ENCODE measurements around the gene HGF. TPM values are rescaled to one million over a fixed set of nuclear protein-coding genes. Genes with fewer than 3 reads are reported as not detected.

The HGF gene
- total RNA-seq, 2 experiments from 2014 or later: not detected

- peaks cover 9% of the 10 kb centered on the region in 2 experiments for H3K9me3 ChIP-seq (ENCODE audit: control insufficient read depth in 1 of 2, insufficient read depth in 1 of 2, low read length in 2 of 2)
- no peaks in the 10 kb centered on the region for H3K4me1 Mint-ChIP-seq (ENCODE audit: low read depth)
- intact Hi-C loops (cut with DNase I, micrococcal nuclease): no loop called here
- no peak overlapping the region for H3K4me3 Mint-ChIP-seq
- ATAC-seq (ENCODE audit: poor library complexity) (no peak), DNase-seq (no peak)
- ChIA-PET CTCF (no interaction called here), POLR2A (no interaction called here)
- H3K4me3 ChIP-seq (ENCODE audit: low read length): no peak overlapping the region
- no peaks in the 10 kb centered on the region for H3K36me3 Mint-ChIP-seq (ENCODE audit: low read depth)
- no peak overlapping the region for H3K27ac ChIP-seq (ENCODE audit: low read depth in 1 of 2, low read length in 2 of 2)
- peaks cover 10% of the 10 kb centered on the region for H3K9me3 Mint-ChIP-seq
- no peaks in the 10 kb centered on the region for H3K27me3 ChIP-seq (ENCODE audit: control insufficient read depth in 1 of 2, insufficient read depth in 2 of 2, low read length in 2 of 2)
- H3K4me1 ChIP-seq (ENCODE audit: insufficient read depth, low read length): no peaks in the 10 kb centered on the region
- no peak overlapping the region for H3K27ac Mint-ChIP-seq
- TF ChIP-seq CTCF (IDR thresholded peaks at IDR 0.05): no peak
- H3K36me3 ChIP-seq (ENCODE audit: insufficient read depth, low read length): no peaks in the 10 kb centered on the region
- H3K27me3 Mint-ChIP-seq: no peaks in the 10 kb centered on the region
Observed at GRCh38 chr7:81655271-81655670, 114.6 kb downstream of the HGF start.

GRCh38 chr7:81652225-81652624, 117.6 kb downstream of the HGF start:
- Mint-ChIP-seq H3K27ac (no peak overlapping the region), H3K27me3 (no peaks in the 10 kb centered on the region), H3K4me1 (ENCODE audit: low read depth) (no peaks in the 10 kb centered on the region), H3K36me3 (ENCODE audit: low read depth) (no peaks in the 10 kb centered on the region), H3K9me3 (peaks cover 9% of the 10 kb centered on the region), H3K4me3 (no peak overlapping the region)
- ChIA-PET CTCF (no interaction called here), POLR2A (no interaction called here)
- H3K4me1 ChIP-seq (ENCODE audit: insufficient read depth, low read length): no peaks in the 10 kb centered on the region
- no peak overlapping the region for H3K4me3 ChIP-seq (ENCODE audit: low read length)
- no peaks in the 10 kb centered on the region for H3K27me3 ChIP-seq (ENCODE audit: control insufficient read depth in 1 of 2, insufficient read depth in 2 of 2, low read length in 2 of 2)
- peaks cover 0 to 3% of the 10 kb centered on the region in 2 experiments for H3K9me3 ChIP-seq (ENCODE audit: control insufficient read depth in 1 of 2, insufficient read depth in 1 of 2, low read length in 2 of 2)
- H3K36me3 ChIP-seq (ENCODE audit: insufficient read depth, low read length): no peaks in the 10 kb centered on the region
- no peak for TF ChIP-seq CTCF (IDR thresholded peaks at IDR 0.05)
- H3K27ac ChIP-seq (ENCODE audit: low read depth in 1 of 2, low read length in 2 of 2): no peak overlapping the region
- no peak for ATAC-seq (ENCODE audit: poor library complexity)
- no peak for DNase-seq
- intact Hi-C loops (cut with DNase I, micrococcal nuclease): no loop called here
